Right cardiac atrium (tissue), 5 donors: ENCODE results near the gene ARHGEF10L. TPM values are rescaled to one million over a fixed set of nuclear protein-coding genes. Genes with fewer than 3 reads are reported as not detected.
"Not testable (repeated sequence)": the region's sequence is repeated elsewhere in the genome, so short reads cannot be mapped to it uniquely, and the experiment has no call there.

Experiments used
- ATAC-seq, 2 donors: fragments of 200-7000 bp; cut with Tn5 transposase; one replicate each; pipeline versions ENCODE4 v1.8.0 to v1.9.1; 2020; ENCODE audit warnings: moderate library complexity in 2 of 2, mild to moderate bottlenecking in 1 of 2
- DNase-seq, 3 donors: peaks; one replicate each; pipeline ENCODE4 v3.0.0-alpha.2; 2020
- H3K27ac ChIP-seq: one replicate; pipeline ENCODE4 v1.5.1; 2013; ENCODE audit warnings: mild to moderate bottlenecking, low read length, control low read depth, moderate library complexity
- H3K27me3 ChIP-seq: one replicate; pipeline ENCODE4 v1.6.1; 2013; ENCODE audit not compliant: control insufficient read depth, insufficient read depth
- H3K4me1 ChIP-seq: one replicate; pipeline ENCODE4 v1.6.1; 2013; ENCODE audit warnings: low read length; ENCODE audit not compliant: control insufficient read depth, insufficient read depth
- H3K4me3 ChIP-seq: one replicate; pipeline ENCODE4 v1.5.1; 2013; ENCODE audit warnings: low read length, control low read depth
- H3K9me3 ChIP-seq: one replicate; pipeline ENCODE4 v1.6.1; 2013; ENCODE audit warnings: low read length; ENCODE audit not compliant: control insufficient read depth
- WGBS: extraction: QIAGEN DNeasy Blood & Tissue Kit; methylation state at CpG from one replicate; pipeline ENCODE4 v1.1.7; 2013; 5-methylcytosine and 5-hydroxymethylcytosine counted together
- intact Hi-C, 4 donors: fragments of 100-400 bp; cut with DNase I; formaldehyde crosslinking; loops; one replicate each; pipeline versions ENCODE4 v1.11.0 to v1.14.0; 2022 to 2023
- polyA plus RNA-seq: library from polyadenylated mRNA; stranded (reverse); fragments of 200-250 nt; gene quantifications from one replicate; pipeline ENCODE4 v1.2.3, GENCODE V29; 2013
- total RNA-seq, 4 donors: library from RNA; stranded (reverse); fragmentation: NEBNext Ultra II Directional; extraction: Animal tissue kit (Norgen Biotek cat#: 25700); gene quantifications; one replicate each; pipeline ENCODE4 v1.2.1, GENCODE V29; 2021
- donor health status: healthy with polysubstance abuse.
- donor health status: DM: no; HTN: yes; CAD: no.
- donor health status: DM: no; HTN: no; CAD: no.
- donor health status: DM: no; HTN: yes; CAD: no; lungs with severe emphysema.
- donor health status: DM: yes; HTN: yes; CAD: no.

The ARHGEF10L gene
- total and polyA plus RNA-seq, 5 donors: 42.6 to 56.4 (median 54.0) TPM

DNA sequence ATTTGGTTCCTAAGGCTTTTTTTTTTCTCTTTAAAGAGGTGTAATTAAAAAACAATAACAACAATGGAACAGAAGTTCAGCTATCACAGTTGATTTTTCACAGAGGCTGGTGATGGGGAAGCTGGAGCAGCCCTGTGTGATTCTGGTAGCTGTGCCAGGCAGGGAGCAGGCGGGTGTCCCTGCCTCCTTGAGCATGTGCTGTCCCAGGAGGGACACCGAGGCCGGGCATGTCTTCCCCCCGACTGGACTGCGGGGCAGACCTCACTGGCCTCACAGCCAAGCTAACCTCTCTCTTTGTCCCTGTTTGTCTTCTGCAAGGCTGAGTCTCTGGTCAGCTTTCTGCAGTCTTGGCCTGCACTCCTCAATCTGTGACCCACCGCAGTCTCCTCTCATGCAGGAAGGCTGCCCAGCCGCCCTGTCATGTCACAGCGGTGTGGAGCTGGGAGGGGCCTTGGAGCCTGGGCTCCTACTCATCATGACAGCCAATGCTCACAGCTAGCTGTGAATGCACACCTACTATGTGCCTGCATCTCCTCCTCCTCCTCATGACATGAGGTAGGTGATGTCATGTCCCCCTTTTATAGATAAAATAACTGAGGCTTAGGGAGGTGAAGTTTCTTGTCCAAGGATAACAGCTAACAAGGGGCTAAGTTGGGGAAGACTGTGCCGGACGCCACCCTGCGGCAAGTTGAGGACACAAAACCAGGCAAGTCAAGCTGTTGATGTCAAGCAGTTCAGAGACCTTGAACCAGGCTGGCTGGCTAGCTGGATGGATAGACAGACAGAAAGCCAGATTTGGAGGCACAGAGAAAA is 205.4 kb downstream of the ARHGEF10L start:
- Histone ChIP-seq H3K27me3 (no peaks in the 10 kb centered on the region), H3K4me3 (no peak overlapping the region), H3K9me3 (no peaks in the 10 kb centered on the region), H3K27ac (no peak overlapping the region), H3K4me1 (no peaks in the 10 kb centered on the region)
- intact Hi-C loops: no loop called here
- no peak for ATAC-seq
- DNase-seq: no peak
- WGBS: 83% methylated on average over 11 of the region's 11 CpGs

DNA sequence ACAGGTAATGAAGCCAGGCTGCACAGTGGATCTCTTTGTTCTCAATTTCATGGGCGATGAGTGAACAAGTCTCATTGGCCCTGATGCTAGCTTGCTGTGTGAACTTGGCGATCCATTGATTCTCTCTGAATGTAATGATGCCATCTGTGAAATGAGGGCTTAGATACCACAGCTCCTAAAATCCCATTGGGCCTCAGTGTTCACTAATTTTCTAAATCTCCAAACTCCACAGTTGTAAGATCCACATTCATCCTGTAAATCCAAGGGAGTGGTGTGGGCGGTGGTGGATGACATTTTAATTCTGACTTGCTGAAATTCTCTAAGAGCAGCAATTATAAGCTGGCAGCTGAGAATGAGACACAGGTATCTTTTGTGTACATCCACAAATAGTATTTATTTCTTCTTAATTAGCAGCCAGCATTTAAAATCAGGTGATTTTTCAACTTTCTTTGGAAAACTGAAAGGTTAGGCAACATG is 206.0 kb downstream of the ARHGEF10L start:
- H3K4me1 ChIP-seq: no peaks in the 10 kb centered on the region
- ATAC-seq (no peak), DNase-seq (no peak)
- 95% methylated on average over 3 of the region's 3 CpGs for WGBS
- no peaks in the 10 kb centered on the region for H3K27me3 ChIP-seq
- intact Hi-C loops: no loop called here
- no peak overlapping the region for H3K27ac ChIP-seq
- no peak overlapping the region for H3K4me3 ChIP-seq
- H3K9me3 ChIP-seq: no peaks in the 10 kb centered on the region

DNA sequence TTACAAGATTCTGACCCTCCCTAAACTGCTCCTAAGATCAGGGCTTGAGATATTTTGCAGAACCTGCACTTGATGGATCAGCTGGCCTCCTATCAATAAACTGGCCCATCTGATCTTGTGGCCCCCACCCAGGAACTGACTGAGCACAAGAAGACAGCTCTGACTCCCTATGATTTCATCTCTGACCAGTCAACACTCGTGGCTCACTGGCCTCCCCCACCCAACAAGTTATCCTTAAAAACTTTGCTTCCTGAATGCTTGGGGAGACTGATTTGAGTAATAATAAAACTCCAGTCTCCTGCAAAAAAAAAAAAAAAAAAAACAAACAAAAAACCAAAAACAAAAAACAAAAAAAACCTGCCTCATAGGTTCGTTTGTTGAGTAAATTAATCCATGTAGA is 206.8 kb downstream of the ARHGEF10L start:
- H3K4me3 ChIP-seq, H3K9me3 ChIP-seq, H3K27me3 ChIP-seq, intact Hi-C loops, H3K4me1 ChIP-seq, H3K27ac ChIP-seq, DNase-seq, ATAC-seq: not testable (repeated sequence)
- WGBS: 74% methylated on average over 2 of the region's 2 CpGs

DNA sequence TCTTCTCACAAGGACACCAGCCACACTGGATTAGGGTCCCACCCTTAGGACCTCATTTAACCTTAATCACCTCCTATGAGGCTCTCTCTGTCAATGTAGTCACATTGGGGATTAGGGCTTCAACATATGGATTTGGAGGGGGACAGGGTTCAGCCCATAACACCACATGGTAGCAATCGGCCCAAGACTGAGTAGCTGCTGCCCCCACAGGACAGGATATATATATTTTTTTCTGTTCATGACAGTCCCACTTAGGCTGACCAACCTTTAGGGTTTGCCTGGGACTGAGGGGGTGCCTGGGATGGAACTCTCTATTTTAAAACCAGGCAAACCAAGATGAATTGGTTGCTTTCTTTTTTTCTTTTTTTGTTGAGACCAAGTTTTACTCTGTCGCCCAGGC is 207.4 kb downstream of the ARHGEF10L start:
- Histone ChIP-seq H3K9me3 (no peaks in the 10 kb centered on the region), H3K27me3 (no peaks in the 10 kb centered on the region), H3K4me1 (no peaks in the 10 kb centered on the region), H3K27ac (no peak overlapping the region), H3K4me3 (no peak overlapping the region)
- ATAC-seq (no peak), DNase-seq (no peak)
- WGBS: 82% methylated on average over 2 of the region's 2 CpGs
- intact Hi-C loops: no loop called here

Other genes starting within 250 kb of the ARHGEF10L start
- under 1 TPM in 2 of 4 donors, not detected in 2; 0.18 to 0.40 TPM for gene PADI4, start 231.5 kb upstream of the ARHGEF10L start, total RNA-seq
- gene PADI4, start 231.5 kb upstream of the ARHGEF10L start, polyA plus RNA-seq: 0.05 TPM
- not detected for gene PADI6, start 167.5 kb upstream of the ARHGEF10L start, total RNA-seq
- gene PADI6, start 167.5 kb upstream of the ARHGEF10L start, polyA plus RNA-seq: not detected
- gene RCC2, start 100.0 kb upstream of the ARHGEF10L start, total RNA-seq: 10 to 100 TPM; 12.1 to 19.0 (median 14.9) TPM
- 7.8 TPM for gene RCC2, start 100.0 kb upstream of the ARHGEF10L start, polyA plus RNA-seq
- gene ACTL8, start 215.6 kb downstream of the ARHGEF10L start, total RNA-seq: not detected
- gene ACTL8, start 215.6 kb downstream of the ARHGEF10L start, polyA plus RNA-seq: not detected